Stomach smooth muscle (tissue), 2 donors: ENCODE measurements around the gene LRRC37A.
"Not testable (repeated sequence)": the region's sequence is repeated elsewhere in the genome, so short reads cannot be mapped to it uniquely, and the experiment has no call there.

Experiments used
- H3K27ac ChIP-seq: one replicate; pipeline ENCODE4 v1.7.0; 2013; ENCODE audit warnings: mild to moderate bottlenecking, low read length, inconsistent platforms
- H3K27me3 ChIP-seq, 2 donors: one replicate each; pipeline ENCODE4 v1.7.0; 2013; ENCODE audit warnings: low read length in 2 of 2; ENCODE audit not compliant: insufficient read depth in 2 of 2, control insufficient read depth in 1 of 2
- H3K36me3 ChIP-seq, 2 donors: one replicate each; pipeline ENCODE4 v1.7.0; 2013; ENCODE audit warnings: low read length in 2 of 2; ENCODE audit not compliant: control insufficient read depth in 2 of 2, insufficient read depth in 2 of 2
- H3K4me1 ChIP-seq: one replicate; pipeline ENCODE4 v1.7.0; 2013; ENCODE audit warnings: low read length; ENCODE audit not compliant: control insufficient read depth, insufficient read depth
- H3K4me3 ChIP-seq, 2 donors: one replicate each; pipeline ENCODE4 v1.7.0; 2013; ENCODE audit warnings: low read length in 2 of 2
- H3K9ac ChIP-seq, 2 donors: one replicate each; pipeline ENCODE4 v1.7.0; 2013; ENCODE audit warnings: low read length in 2 of 2, mild to moderate bottlenecking in 1 of 2
- H3K9me3 ChIP-seq, 2 donors: one replicate each; pipeline ENCODE4 v1.7.0; 2013; ENCODE audit warnings: low read length in 2 of 2; ENCODE audit not compliant: control insufficient read depth in 2 of 2
- donor health status: healthy.
- donor health status: Pancreatic carcinoma.

LRRC37A gene

DNA sequence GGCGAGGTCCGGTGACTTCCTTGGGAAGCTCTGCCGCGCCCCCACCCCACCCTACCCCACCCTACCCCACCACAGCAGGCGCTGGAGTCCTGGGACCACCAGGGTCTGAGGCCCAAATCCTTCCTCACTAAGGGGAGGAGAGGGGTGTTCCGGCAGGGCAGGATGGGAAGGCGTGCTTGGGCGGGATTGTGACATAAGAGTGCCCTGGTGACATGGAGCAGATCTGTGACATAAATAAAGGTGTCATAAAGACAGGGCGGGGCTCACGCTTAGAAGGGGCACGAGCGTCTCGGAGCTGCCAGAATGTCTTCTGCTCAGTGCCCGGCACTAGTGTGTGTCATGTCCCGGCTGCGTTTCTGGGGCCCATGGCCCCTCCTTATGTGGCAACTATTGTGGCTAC, at the start of gene LRRC37A:
Gene LRRC37A (plus strand): TSS at position 301 of the 400 bp plus-strand sequence. CDS start 3 bp downstream, at position 304.
- H3K4me3 ChIP-seq, H3K27me3 ChIP-seq, H3K9ac ChIP-seq, H3K27ac ChIP-seq, H3K9me3 ChIP-seq, H3K36me3 ChIP-seq, H3K4me1 ChIP-seq: not testable (repeated sequence)

DNA sequence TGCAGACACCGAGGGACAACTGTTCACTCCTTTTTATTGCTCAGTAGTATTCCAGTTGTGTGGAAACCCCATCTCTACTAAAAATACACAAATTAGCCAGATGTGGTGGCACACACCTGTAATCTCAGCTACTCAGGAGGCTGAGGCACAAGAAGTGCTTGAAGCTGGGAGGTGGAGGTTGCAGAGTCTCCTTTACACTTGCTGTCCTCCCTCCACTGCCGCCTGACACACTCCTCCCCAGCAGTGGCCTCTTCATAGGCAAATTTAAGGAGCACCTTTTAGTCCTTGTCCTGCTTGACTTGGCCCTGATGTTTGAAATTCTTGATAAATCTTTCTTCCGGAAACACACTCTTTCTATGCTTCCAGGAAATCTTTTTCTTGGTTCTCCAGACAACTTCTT, 45.8 kb upstream of the LRRC37A start:
- not testable (repeated sequence) for H3K4me3 ChIP-seq, H3K9me3 ChIP-seq, H3K4me1 ChIP-seq, H3K9ac ChIP-seq, H3K36me3 ChIP-seq, H3K27me3 ChIP-seq, H3K27ac ChIP-seq

DNA sequence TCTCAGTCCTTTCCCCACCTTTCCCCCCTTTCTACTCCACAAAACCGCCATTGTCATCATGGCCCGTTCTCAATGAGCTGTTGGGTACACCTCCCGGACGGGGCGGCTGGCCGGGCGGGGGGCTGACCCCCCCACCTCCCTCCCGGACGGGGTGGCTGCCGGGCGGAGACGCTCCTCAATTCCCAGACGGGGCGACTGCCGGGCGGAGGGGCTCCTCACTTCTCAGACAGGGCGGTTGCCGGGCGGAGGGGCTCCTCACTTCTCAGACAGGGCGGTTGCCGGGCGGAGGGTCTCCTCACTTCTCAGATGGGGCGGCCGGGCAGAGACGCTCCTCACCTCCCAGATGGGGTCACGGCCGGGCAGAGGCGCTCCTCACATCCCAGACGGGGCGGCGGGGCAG, 42.1 kb upstream of the LRRC37A start:
- H3K4me3 ChIP-seq, H3K4me1 ChIP-seq, H3K27ac ChIP-seq, H3K9ac ChIP-seq, H3K36me3 ChIP-seq, H3K27me3 ChIP-seq, H3K9me3 ChIP-seq: not testable (repeated sequence)

DNA sequence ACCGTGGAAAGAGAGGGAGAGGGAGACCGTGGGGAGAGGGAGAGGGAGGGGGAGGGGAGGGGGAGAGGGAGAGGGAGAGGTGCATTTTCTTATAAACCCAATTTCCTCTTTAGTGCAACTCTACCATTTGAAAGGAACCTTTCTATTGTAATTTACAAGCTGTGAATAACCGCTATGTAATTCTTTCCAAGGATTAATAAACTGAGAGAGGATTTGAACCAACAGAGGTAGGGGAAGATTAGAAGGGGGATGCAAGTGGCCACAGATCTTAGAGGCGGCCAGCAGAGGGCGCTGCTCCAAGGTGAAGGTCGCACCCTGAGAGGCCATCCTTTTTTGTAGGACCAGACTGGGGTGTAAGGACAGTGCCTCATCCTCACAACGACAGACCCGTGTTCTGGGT, 41.2 kb upstream of the LRRC37A start:
- H3K9ac ChIP-seq, result not testable (repeated sequence)

DNA sequence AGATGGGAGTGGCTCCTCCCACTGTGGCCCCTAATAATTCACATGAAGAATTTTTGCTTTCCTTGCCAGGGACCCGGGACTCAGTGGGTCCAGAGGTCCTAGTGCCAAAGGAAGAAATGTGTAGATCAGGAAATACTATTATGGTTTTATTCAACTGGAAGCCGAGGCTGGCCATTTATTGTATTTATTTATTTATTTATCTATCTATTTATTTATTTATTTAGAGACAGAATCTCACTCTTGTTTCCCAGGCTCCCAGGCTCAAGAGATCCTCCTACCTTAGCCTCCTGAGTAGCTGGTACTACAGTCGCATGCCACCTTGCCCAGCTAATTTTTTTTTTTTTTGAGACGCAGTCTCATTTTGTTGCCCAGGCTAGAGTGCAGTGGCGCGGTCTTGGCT, 40.7 kb upstream of the LRRC37A start:
- not testable (repeated sequence) for H3K9me3 ChIP-seq, H3K36me3 ChIP-seq, H3K27ac ChIP-seq, H3K27me3 ChIP-seq, H3K4me1 ChIP-seq, H3K9ac ChIP-seq, H3K4me3 ChIP-seq

More for the DNA sequence above, 41.2 kb upstream of the LRRC37A start:
- H3K4me1 ChIP-seq, H3K27me3 ChIP-seq, H3K36me3 ChIP-seq, H3K27ac ChIP-seq, H3K4me3 ChIP-seq, H3K9me3 ChIP-seq: not testable (repeated sequence)

- not testable (repeated sequence) for H3K4me3 ChIP-seq, H3K9me3 ChIP-seq, H3K4me1 ChIP-seq, H3K27ac ChIP-seq, H3K27me3 ChIP-seq, H3K9ac ChIP-seq, H3K36me3 ChIP-seq
These were observed 38.6 kb upstream of the LRRC37A start for GRCh38 chr17:46256369-46256768.

DNA sequence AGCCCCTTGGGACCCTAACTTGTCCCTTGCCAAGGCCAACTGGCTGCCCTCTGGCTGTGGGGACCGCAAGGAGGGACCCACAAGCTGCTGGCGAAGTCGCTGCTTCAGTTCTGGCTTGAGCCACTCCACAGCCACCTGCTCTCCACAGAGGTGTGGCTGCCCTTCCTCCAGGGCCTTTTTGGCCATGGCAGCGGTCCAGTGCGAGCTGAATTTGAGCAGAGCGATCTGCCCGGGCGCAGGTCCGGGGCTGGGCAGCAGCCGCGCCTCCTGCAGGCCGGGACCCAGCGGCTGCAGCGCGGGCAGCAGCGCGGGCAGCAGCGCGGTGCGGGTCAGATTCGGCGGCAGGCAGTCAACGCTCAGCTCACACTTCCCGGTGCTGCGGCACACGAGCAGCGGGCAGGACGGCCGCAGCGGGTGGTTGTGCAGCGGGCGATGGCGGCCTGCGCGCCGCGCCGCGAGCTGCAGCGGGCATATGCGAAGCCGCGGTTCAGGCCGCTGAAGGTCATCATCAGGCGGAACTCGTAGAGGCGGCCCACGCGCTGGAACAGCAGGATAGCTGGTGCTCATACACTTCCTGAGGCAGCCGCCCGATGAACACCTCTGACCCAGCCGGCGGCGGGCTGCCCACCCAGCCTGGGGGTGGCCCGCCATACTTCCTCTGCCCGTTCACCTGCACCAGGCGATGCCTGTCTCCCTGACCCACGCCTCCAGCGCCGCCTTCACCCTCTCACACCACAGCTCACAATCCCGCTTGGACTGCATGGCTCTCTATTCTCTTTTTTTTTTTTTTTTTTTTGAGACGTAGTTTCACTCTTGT, 34.9 kb upstream of the LRRC37A start:
- H3K4me1 ChIP-seq, H3K36me3 ChIP-seq, H3K9me3 ChIP-seq, H3K27ac ChIP-seq, H3K27me3 ChIP-seq, H3K9ac ChIP-seq: not testable (repeated sequence)
- H3K4me3 ChIP-seq, result peak overlapping the region; percentile 36 to 67

DNA sequence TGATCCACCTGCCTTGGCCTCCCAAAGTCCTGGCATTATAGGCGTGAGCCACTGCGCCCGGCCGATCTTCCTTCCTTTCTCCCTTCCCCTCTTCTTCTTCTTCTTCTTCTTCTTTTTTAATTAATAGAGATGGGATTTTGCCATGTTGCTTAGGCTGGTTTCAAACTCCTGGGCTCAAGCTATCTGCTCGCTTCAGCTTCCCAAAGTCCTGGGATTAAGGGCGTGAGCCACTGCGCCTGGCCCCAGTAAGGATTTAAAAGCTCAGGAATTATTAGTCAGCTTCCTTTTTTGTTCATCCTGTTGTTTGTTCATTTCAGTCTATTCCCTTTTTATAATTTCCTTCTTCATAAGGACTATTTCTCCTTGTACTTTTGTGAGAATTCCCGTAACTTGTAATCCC, 32.7 kb upstream of the LRRC37A start:
- Histone ChIP-seq H3K36me3 (no peaks in the 10 kb centered on the region), H3K4me3 (no peak overlapping the region), H3K27me3 (no peaks in the 10 kb centered on the region), H3K4me1 (peaks cover 11% of the 10 kb centered on the region), H3K27ac (no peak overlapping the region), H3K9ac (no peak overlapping the region), H3K9me3 (no peaks in the 10 kb centered on the region)

GRCh38 chr17:46264456-46265198, 30.3 kb upstream of the LRRC37A start:
- Histone ChIP-seq H3K4me3 (no peak overlapping the region), H3K36me3 (no peaks in the 10 kb centered on the region), H3K4me1 (peaks cover 15% of the 10 kb centered on the region), H3K27ac (no peak overlapping the region), H3K9me3 (no peaks in the 10 kb centered on the region), H3K27me3 (no peaks in the 10 kb centered on the region), H3K9ac (no peak overlapping the region)

DNA sequence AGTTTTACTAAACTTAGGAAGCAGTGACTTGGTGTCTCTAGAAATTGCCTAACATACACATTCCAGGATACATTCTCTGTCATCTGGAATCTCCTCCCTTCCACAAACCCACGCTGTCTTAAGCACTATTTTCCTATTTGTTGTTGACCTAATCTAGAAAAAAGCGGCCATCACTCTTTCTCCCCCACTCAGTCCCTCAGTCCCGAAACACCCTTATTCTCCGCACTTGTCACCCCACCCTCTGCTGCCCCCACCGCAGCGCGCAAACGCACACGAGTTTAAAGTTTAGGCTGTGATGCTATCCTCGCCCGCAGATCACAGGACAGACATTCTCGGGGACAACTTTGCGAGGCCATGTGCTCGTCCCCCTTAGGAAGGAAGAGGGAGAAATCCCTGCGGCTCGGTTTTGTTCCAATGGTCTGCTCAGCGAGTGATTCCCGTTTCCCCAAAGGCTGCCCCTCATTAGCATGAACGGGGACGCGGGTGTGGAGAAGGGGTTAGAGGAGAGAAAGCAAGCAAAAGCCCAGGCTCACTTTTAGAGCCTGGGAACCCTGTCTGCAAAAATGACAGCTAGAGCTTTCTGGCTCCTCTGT, 28.8 kb upstream of the LRRC37A start:
- not testable (repeated sequence) for H3K4me1 ChIP-seq, H3K36me3 ChIP-seq, H3K9me3 ChIP-seq, H3K27me3 ChIP-seq
- H3K27ac ChIP-seq, result peak overlapping the region; percentile 91
- H3K9ac ChIP-seq, result peak overlapping the region; percentile 81 to 90
- peak overlapping the region; percentile 74 to 95 for H3K4me3 ChIP-seq
